ENCODE data around the gene N4BP2. TPM values are rescaled to one million over a fixed set of nuclear protein-coding genes. Genes with fewer than 3 reads are reported as not detected.

The N4BP2 gene
- polyA plus RNA-seq, 1 of the 3 experiments (the other 2 are of a cell fraction), result 1.2 TPM

GRCh38 chr4:40195182-40196177 is 138.8 kb downstream of the N4BP2 start:
- Histone ChIP-seq H3K9ac (no peak overlapping the region), H3K79me2 (ENCODE audit: insufficient read depth) (no peaks in the 10 kb centered on the region), H3K4me1 (ENCODE audit: control insufficient read depth in 1 of 2, insufficient read depth in 2 of 2, low read depth in 1 of 2, low read length in 1 of 2) (peaks cover 6 to 7% of the 10 kb centered on the region in 2 experiments; a peak in 2 of 4 replicates), H3F3A (replicated peaks; ENCODE audit: insufficient read depth) (no peaks in the 10 kb centered on the region), H2AFZ (ENCODE audit: low read depth) (no peak overlapping the region), H3K9me3 (no peaks in the 10 kb centered on the region; the same call in 1 of the 2 replicates), H3K4me2 (no peak overlapping the region), H3K36me3 (replicated peaks in 1 of 2; ENCODE audit: control insufficient read depth in 1 of 2, insufficient read depth in 2 of 2, low read length in 1 of 2) (no peaks in the 10 kb centered on the region), H4K20me1 (ENCODE audit: insufficient read depth) (no peaks in the 10 kb centered on the region), H3K27me3 (ENCODE audit: insufficient read depth) (no peaks in the 10 kb centered on the region), H3K27ac (ENCODE audit: low read depth in 2 of 2, low read length in 1 of 2) (no peak overlapping the region), H3K4me3 (ENCODE audit: low read depth in 2 of 2, low read length in 1 of 2) (no peak overlapping the region), H3K9me2 (no peaks in the 10 kb centered on the region)
- TF ChIP-seq GATA2 (CRISPR knock-in tag; IDR thresholded peaks at IDR 0.05), result peak; percentile 36
- TF ChIP-seq POLR2AphosphoS5 (IDR thresholded peaks at IDR 0.05; ENCODE audit: low read depth, low read length), result no peak
- 86% methylated on average over 10 of the region's 10 CpGs for WGBS (ENCODE audit: low lambda C conversion rate)
- ChIA-PET POLR2A (no interaction called here), CTCF (interaction anchor here (0.7 to 1.5 kb wide), 2 partner anchors 9 to 114 kb away, joined by 4 to 6 read pairs; no protein-coding TSS in a partner anchor)
- no peak for DNase-seq

DNA sequence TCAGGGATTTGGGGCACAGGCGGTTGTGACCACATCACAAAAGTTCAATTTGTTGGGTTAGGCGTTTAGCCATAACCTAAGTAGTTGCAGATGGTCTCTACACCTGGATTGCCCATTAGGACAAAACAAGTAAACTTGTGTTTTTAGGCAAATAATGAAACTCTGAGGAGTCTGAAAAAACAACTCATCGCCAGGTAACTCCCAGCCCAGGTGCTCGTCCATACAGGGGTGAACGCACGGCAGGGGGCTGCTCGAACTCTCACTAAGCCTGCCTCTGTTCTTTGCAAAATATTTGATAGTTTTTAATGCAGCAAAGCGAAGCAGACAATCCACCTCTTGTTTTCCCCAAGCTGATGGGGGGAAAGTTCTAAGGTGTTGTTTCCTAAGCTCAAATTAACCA is 139.6 kb downstream of the N4BP2 start:
- no peaks in the 10 kb centered on the region for H3K9me2 ChIP-seq
- no peaks in the 10 kb centered on the region for H3F3A ChIP-seq (replicated peaks; ENCODE audit: insufficient read depth)
- H3K27me3 ChIP-seq (ENCODE audit: insufficient read depth), result no peaks in the 10 kb centered on the region
- no peak overlapping the region for H2AFZ ChIP-seq (ENCODE audit: low read depth)
- WGBS (ENCODE audit: low lambda C conversion rate), result 94% methylated on average over 8 of the region's 8 CpGs
- no peaks in the 10 kb centered on the region for H3K36me3 ChIP-seq (replicated peaks in 1 of 2; ENCODE audit: control insufficient read depth in 1 of 2, insufficient read depth in 2 of 2, low read length in 1 of 2)
- H3K27ac ChIP-seq (ENCODE audit: low read depth in 2 of 2, low read length in 1 of 2), result no peak overlapping the region
- peaks cover 6 to 7% of the 10 kb centered on the region in 2 experiments; a peak in 3 of 4 replicates for H3K4me1 ChIP-seq (ENCODE audit: control insufficient read depth in 1 of 2, insufficient read depth in 2 of 2, low read depth in 1 of 2, low read length in 1 of 2)
- ChIA-PET CTCF (interaction anchor here (1.4 to 1.5 kb wide), 2 partner anchors 10 to 46 kb away, joined by 3 to 6 read pairs; no protein-coding TSS in a partner anchor), POLR2A (no interaction called here)
- H3K79me2 ChIP-seq (ENCODE audit: insufficient read depth), result no peaks in the 10 kb centered on the region
- no peak for DNase-seq
- no peak overlapping the region for H3K4me2 ChIP-seq
- no peaks in the 10 kb centered on the region for H4K20me1 ChIP-seq (ENCODE audit: insufficient read depth)
- H3K4me3 ChIP-seq (ENCODE audit: low read depth in 2 of 2, low read length in 1 of 2), result no peak overlapping the region
- H3K9ac ChIP-seq, result no peak overlapping the region
- no peaks in the 10 kb centered on the region; the same call in 1 of the 2 replicates for H3K9me3 ChIP-seq
- TF ChIP-seq TEAD4 (IDR thresholded peaks at IDR 0.05; ENCODE audit: borderline replicate concordance, insufficient read depth) (no peak), FOSL2 (IDR thresholded peaks at IDR 0.05; ENCODE audit: borderline replicate concordance, low read depth) (no peak), YY1 (IDR thresholded peaks at IDR 0.05; ENCODE audit: low read depth) (no peak), MEF2A (IDR thresholded peaks at IDR 0.05; ENCODE audit: borderline replicate concordance, low read depth) (no peak), FOXJ3 (CRISPR knock-in tag; IDR thresholded peaks at IDR 0.05) (no peak), MXI1 (IDR thresholded peaks at IDR 0.05; ENCODE audit: low read depth, low read length) (no peak), ZBTB33 (IDR thresholded peaks at IDR 0.05; ENCODE audit: borderline replicate concordance, low read depth) (no peak), NRF1 (IDR thresholded peaks at IDR 0.05; ENCODE audit: low read depth, low read length) (no peak), CTCF (IDR thresholded peaks at IDR 0.05) (no peak), EP300 (IDR thresholded peaks at IDR 0.05; ENCODE audit: borderline replicate concordance in 1 of 2, low read depth in 1 of 2, low read length in 1 of 2) (no peak)
- TF ChIP-seq, protein P1, sequence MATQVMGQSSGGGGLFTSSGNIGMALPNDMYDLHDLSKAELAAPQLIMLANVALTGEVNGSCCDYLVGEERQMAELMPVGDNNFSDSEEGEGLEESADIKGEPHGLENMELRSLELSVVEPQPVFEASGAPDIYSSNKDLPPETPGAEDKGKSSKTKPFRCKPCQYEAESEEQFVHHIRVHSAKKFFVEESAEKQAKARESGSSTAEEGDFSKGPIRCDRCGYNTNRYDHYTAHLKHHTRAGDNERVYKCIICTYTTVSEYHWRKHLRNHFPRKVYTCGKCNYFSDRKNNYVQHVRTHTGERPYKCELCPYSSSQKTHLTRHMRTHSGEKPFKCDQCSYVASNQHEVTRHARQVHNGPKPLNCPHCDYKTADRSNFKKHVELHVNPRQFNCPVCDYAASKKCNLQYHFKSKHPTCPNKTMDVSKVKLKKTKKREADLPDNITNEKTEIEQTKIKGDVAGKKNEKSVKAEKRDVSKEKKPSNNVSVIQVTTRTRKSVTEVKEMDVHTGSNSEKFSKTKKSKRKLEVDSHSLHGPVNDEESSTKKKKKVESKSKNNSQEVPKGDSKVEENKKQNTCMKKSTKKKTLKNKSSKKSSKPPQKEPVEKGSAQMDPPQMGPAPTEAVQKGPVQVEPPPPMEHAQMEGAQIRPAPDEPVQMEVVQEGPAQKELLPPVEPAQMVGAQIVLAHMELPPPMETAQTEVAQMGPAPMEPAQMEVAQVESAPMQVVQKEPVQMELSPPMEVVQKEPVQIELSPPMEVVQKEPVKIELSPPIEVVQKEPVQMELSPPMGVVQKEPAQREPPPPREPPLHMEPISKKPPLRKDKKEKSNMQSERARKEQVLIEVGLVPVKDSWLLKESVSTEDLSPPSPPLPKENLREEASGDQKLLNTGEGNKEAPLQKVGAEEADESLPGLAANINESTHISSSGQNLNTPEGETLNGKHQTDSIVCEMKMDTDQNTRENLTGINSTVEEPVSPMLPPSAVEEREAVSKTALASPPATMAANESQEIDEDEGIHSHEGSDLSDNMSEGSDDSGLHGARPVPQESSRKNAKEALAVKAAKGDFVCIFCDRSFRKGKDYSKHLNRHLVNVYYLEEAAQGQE (IDR thresholded peaks at IDR 0.05; ENCODE audit: low read depth, low read length), result no peak
- TF ChIP-seq, protein P2, sequence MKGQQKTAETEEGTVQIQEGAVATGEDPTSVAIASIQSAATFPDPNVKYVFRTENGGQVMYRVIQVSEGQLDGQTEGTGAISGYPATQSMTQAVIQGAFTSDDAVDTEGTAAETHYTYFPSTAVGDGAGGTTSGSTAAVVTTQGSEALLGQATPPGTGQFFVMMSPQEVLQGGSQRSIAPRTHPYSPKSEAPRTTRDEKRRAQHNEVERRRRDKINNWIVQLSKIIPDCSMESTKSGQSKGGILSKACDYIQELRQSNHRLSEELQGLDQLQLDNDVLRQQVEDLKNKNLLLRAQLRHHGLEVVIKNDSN (IDR thresholded peaks at IDR 0.05; ENCODE audit: borderline replicate concordance, low read depth), result no peak
- TF ChIP-seq, protein P3, sequence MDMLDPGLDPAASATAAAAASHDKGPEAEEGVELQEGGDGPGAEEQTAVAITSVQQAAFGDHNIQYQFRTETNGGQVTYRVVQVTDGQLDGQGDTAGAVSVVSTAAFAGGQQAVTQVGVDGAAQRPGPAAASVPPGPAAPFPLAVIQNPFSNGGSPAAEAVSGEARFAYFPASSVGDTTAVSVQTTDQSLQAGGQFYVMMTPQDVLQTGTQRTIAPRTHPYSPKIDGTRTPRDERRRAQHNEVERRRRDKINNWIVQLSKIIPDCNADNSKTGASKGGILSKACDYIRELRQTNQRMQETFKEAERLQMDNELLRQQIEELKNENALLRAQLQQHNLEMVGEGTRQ (IDR thresholded peaks at IDR 0.05; ENCODE audit: borderline replicate concordance, low read depth, low read length), result no peak

All from SK-N-SH (cell line).